ENCODE data around the gene SLC35A5. TPM values are rescaled to one million over a fixed set of nuclear protein-coding genes. Genes with fewer than 3 reads are reported as not detected.
"Not testable (repeated sequence)": the region's sequence is repeated elsewhere in the genome, so short reads cannot be mapped to it uniquely, and the experiment has no call there.

SLC35A5 gene
- total and polyA plus RNA-seq, 8 donors: 42.6 to 64.2 (median 59.3) TPM

GRCh38 chr3:112519424-112520001 lies 42.3 kb upstream of the SLC35A5 start:
- Histone ChIP-seq H3K36me3 (peaks cover 0 to 8% of the 10 kb centered on the region in 2 donors), H3K9me3 (no peaks in the 10 kb centered on the region), H3K27ac (no peak overlapping the region), H3K4me1 (no peaks in the 10 kb centered on the region), H3K27me3 (no peaks in the 10 kb centered on the region), H3K4me3 (no peak overlapping the region)
- peak in 2 of 4 donors; percentile 43 to 74 for DNase-seq
- intact Hi-C loops (cut with DNase I): loop anchor here in 1 of 2 donors (5.0 to 10.0 kb wide), 2 partner anchors 192 to 225 kb away; partner anchors contain the start of gene SLC9C1
- TF ChIP-seq CTCF (IDR thresholded peaks at IDR 0.05): peak; percentile 61 to 64
- peak; percentile 96 for ATAC-seq

GRCh38 chr3:112524127-112524526 lies 37.7 kb upstream of the SLC35A5 start:
- not testable (repeated sequence) for DNase-seq, H3K4me1 ChIP-seq, H3K27me3 ChIP-seq, H3K9me3 ChIP-seq, H3K27ac ChIP-seq, H3K4me3 ChIP-seq, ATAC-seq
- peaks cover 0 to 45% of the 10 kb centered on the region in 2 donors for H3K36me3 ChIP-seq
- intact Hi-C loops (cut with DNase I): loop anchor here in 1 of 2 donors (5.0 to 10.0 kb wide), 2 partner anchors 197 to 229 kb away; partner anchors contain the start of gene SLC9C1

GRCh38 chr3:112530573-112530972 lies 31.3 kb upstream of the SLC35A5 start:
- intact Hi-C loops (cut with DNase I): no loop called here
- Histone ChIP-seq H3K36me3 (peaks cover 0 to 84% of the 10 kb centered on the region in 2 donors), H3K4me1 (no peaks in the 10 kb centered on the region), H3K9me3 (no peaks in the 10 kb centered on the region), H3K27ac (no peak overlapping the region), H3K4me3 (no peak overlapping the region), H3K27me3 (no peaks in the 10 kb centered on the region)
- ATAC-seq (no peak), DNase-seq (no peak)
- no peak for TF ChIP-seq CTCF (IDR thresholded peaks at IDR 0.05)

GRCh38 chr3:112531358-112531781 lies 30.5 kb upstream of the SLC35A5 start:
- intact Hi-C loops (cut with DNase I): no loop called here
- ATAC-seq (peak; percentile 37), DNase-seq (peak in 2 of 4 donors; percentile 19 to 26)
- Histone ChIP-seq H3K27me3 (no peaks in the 10 kb centered on the region), H3K27ac (no peak overlapping the region), H3K36me3 (peaks cover 0 to 89% of the 10 kb centered on the region in 2 donors), H3K4me3 (no peak overlapping the region), H3K4me1 (no peaks in the 10 kb centered on the region), H3K9me3 (no peaks in the 10 kb centered on the region)
- peak; percentile 47 to 50 for TF ChIP-seq CTCF (IDR thresholded peaks at IDR 0.05)

- H3K36me3 ChIP-seq: peaks cover 0 to 72% of the 10 kb centered on the region in 2 donors
- DNase-seq (no peak), ATAC-seq (no peak)
- H3K27me3 ChIP-seq: no peaks in the 10 kb centered on the region
- intact Hi-C loops (cut with DNase I): no loop called here
- H3K9me3 ChIP-seq: no peaks in the 10 kb centered on the region
- no peak for TF ChIP-seq CTCF (IDR thresholded peaks at IDR 0.05)
- H3K27ac ChIP-seq: no peak overlapping the region
- no peak overlapping the region for H3K4me3 ChIP-seq
- no peaks in the 10 kb centered on the region for H3K4me1 ChIP-seq
Observed at GRCh38 chr3:112539825-112540650, 21.8 kb upstream of the SLC35A5 start.

Data from left lung (tissue), 10 donors.